GM12891 (cell line): ENCODE results near the gene EVI5.

ENCODE experiments used
- PAX5 ChIP-seq: IDR thresholded peaks from 2 replicates; pipeline ENCODE4 v1.6.1; 2011; ENCODE audit warnings: low read length, moderate library complexity, mild to moderate bottlenecking; ENCODE audit not compliant: insufficient read depth, severe bottlenecking
- POLR2A ChIP-seq: IDR thresholded peaks from 2 replicates; pipeline ENCODE4 v1.6.1; 2011; ENCODE audit warnings: low read depth, low read length, control low read depth
- POLR2AphosphoS5 ChIP-seq: IDR thresholded peaks from 2 replicates; pipeline ENCODE4 v1.6.1; 2011; ENCODE audit warnings: low read depth, low read length, control low read depth
- POU2F2 ChIP-seq: IDR thresholded peaks from 2 replicates; pipeline ENCODE4 v1.6.1; 2011; ENCODE audit warnings: low read depth, mild to moderate bottlenecking, control low read depth, low read length, moderate library complexity
- SPI1 ChIP-seq: IDR thresholded peaks from 2 replicates; pipeline ENCODE4 v1.6.1; 2011; ENCODE audit warnings: low read depth, low read length, control low read depth
- TAF1 ChIP-seq: IDR thresholded peaks from 2 replicates; pipeline ENCODE4 v1.6.1; 2011; ENCODE audit warnings: low read depth, low read length, control low read depth

DNA sequence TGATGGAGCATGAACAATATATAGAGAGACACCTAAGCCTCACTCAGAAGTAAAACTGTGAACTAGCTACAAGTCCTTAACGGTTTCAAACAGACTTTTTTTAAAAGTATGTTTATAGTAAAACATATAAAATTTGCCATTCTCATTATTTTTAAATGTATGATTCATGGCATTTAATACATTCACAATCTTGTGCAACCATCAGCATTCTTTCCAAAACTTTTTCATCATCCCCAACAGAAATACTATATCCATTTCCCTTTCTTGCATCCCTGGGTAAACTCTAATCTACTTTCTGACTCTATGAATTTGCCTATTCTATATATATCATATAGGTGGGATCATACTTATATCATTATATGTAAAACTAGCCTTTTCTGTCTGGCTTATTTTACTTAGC is 25.5 kb downstream of the EVI5 start:
- TF ChIP-seq POLR2AphosphoS5 (no peak), POLR2A (no peak), TAF1 (no peak), SPI1 (no peak), POU2F2 (no peak), PAX5 (no peak)
